Stimulated activated CD8-positive, alpha-beta memory T cell treated with anti-CD3 and anti-CD28 coated beads, Interleukin-12 subunit alpha, Interleukin-12 subunit beta, amount 100 ng/mL, for 1 hour (primary cell): ENCODE measurements around the gene PPP1R14D.
A peak's percentile ranks its signal among the peaks of the same experiment; 100 is the strongest.

Experiments
- DNase-seq: peaks from one replicate; pipeline ENCODE4 v3.0.0-alpha.2; 2020; ENCODE audit warnings: low read depth

Gene PPP1R14D

DNA sequence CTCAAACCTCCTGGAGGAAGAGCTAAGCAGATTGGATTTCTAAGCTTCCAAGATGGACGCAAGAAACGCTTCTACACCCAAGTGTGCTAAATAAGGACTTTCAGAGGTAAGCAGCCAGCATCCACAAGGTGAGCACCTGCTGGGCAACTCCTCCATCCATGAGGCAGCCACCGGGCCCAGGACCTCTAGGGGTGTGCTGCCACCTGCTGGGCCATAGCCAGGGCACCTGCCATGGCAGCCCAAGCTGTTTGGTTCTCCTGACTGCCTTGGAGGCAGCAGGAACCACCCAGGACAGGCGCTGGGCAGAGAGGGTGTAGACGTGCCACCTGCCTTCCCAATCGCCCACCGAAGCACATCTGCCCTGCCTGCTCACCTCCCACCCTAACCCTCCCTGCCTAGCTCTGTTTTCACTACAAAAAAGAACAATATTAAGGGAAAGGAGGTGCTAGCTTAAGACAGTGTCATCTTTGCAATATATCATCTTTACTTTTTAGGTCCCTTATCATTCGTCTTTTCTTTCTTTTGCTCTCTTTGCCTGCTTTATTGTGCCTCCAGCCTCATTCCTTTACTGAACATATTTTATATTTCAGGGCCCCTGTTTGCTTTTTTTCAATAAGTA lies 45.8 kb downstream of the PPP1R14D start:
- DNase-seq = peak; percentile 65

DNA sequence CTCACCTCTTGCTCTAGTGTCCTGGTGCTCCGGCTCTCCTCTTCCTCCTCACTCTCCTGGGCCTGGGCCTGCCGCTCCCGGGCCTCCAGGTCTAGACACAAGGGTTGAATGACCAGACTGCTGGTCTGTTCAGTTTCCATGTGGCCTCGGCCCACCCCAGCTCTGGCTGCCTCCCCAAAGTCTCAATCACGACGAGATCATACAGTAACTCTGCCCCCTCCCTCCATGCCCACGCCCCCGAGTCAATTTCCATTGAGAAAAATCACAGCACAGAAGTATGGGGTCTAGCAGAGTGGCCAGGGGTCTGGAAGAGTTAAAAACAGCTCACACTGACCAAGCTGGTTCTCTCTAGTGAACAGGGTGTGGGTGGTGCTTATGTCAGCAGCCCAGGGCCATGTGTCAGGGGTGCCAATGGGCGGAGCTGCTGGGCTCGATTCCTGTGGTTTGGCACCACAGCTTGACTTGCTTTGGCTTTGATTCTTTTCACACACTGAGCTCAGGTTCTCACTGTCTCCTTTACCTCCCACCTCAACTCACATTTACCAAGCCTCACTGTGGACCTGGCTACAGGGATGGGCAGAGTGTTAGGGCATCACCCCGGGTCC lies 51.9 kb downstream of the PPP1R14D start:
- DNase-seq = no peak

GRCh38 chr15:40775740-40776536 lies 52.6 kb downstream of the PPP1R14D start:
- no peak for DNase-seq

- no peak for DNase-seq
Measured at GRCh38 chr15:40775007-40775406, 53.5 kb downstream of the PPP1R14D start.

GRCh38 chr15:40773902-40774301 lies 54.6 kb downstream of the PPP1R14D start:
- DNase-seq = no peak

GRCh38 chr15:40773496-40773895 lies 55.0 kb downstream of the PPP1R14D start:
- DNase-seq = no peak

GRCh38 chr15:40772014-40772413 lies 56.5 kb downstream of the PPP1R14D start:
- no peak for DNase-seq

DNA sequence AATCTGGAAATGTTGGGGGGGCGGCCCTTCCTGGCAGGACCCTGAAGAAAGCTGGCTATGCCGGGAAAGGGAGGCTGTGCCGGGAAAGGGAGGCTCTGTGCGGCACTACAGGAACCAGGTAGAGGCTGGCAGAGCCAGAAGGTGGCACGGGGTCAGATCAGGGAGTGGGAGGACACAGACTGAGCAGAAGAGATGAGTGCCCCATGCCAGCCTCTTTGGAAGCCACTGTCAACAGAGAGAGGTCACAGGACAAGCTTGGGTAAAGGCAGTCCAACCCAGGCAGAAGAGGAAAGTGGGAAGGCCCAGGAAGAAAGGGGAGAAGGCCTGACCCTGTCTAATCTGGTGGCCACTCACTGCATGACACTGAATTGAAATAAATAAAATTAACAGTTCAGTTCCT lies 57.3 kb downstream of the PPP1R14D start:
- DNase-seq = no peak

DNA sequence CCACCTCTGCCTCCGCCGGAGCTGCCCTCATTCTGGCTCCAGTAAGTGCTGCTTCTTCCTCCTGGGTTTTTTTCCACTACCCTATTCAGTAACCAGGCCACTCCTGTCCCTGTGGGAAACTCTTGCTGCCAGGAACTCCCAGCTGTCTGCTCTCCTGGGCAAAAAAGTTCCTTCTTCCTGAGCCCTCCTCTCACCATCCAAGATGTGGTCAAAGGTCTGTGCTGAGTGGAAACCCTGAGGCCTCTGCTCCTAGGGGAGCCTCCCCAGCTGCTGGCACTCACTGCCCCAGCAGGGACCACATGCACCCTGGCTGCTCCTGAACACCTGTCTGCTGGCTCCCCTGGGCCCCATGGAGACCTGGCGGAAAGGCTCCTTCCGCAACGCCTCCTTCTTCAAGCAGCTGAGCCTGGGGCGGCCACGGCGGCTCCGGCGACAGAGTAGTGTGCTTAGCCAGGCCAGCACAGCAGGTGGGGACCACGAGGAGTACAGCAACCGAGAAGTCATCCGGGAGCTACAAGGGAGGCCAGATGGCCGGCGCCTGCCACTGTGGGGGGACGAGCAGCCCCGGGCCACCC lies 58.3 kb downstream of the PPP1R14D start:
- DNase-seq = no peak

DNA sequence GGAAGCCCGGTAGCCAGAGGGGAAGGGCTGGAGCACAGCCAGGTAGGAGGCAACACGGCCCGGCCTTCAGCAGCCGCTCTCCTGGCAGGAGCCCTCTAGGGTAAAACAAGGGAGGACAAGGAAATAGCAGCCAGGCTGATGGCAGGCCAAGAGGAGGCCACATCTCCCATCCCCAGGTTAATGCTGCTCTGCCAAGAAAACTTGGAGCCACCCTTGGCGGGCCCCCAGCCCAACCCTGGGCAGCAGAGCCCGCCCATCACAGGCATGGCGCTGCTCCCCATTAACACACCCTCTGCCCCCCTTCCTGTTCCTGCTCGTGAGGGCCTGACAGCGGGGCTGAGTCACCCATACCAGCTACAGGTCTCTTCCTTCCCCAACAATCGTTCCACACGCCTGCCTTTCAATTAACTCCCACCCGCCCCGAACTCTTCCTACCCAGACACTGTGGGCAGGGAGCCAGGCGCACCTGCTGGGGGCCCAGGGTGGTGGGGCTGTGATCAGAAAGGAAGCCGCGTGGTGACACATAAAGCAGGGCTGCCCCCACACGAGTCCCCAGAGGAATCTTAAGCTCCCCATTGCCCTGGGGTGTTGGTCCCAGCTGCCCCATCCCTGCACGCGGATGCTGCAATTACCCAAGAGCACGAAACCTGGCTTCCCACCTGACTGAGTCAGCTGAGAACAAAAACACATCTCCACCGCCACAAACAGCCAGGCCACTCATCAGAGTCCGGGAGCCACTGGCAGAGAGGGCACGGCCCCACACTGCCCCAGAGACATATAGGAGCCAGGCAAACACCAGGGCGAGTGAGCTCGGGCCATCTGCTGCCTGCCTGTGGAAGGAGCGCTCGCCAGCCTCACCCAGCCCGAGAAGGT lies 59.0 kb downstream of the PPP1R14D start, which contains the start of gene C15orf62:
C15orf62 (plus strand) TSS at position 707 of the 873 bp plus-strand sequence. CDS start 516 bp downstream, outside the sequence.
- DNase-seq = peak; percentile 44

DNA sequence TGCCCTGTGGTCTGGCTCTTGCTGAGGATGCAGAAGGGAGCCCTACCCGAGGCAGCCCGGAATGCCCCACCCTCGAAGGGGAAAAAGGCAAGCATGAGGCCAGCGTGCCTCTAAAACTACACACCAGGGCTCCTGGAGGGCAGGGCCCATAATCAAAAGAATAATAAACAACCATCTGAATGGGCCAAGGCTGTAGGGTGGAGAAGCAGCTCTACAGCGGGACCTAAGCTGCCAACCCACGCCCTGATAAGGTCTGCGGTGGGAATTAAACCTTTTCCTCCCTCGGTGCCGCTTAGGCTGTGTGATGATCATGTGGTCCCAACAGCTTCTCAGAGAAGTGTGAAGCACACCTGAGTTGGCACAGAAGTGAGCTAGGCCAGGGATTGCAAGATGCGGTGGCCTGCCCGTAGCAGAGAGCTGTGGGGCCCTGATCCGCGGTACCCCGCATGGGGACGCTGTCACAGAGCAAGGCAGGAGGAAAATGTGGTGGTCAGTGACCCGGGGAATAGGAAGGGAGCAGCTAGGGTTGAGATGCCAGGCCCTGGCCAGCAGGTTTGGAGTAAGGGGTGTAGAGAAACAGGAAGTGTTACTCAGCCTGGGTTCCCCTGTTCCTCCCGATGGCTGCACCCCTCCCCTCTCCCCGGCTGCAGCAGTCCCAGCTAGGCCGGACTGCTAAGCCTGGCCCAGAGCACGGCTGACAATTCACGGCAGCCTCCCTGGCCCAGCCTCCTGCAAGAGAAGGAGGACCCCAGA lies 59.8 kb downstream of the PPP1R14D start:
- DNase-seq = no peak

DNA sequence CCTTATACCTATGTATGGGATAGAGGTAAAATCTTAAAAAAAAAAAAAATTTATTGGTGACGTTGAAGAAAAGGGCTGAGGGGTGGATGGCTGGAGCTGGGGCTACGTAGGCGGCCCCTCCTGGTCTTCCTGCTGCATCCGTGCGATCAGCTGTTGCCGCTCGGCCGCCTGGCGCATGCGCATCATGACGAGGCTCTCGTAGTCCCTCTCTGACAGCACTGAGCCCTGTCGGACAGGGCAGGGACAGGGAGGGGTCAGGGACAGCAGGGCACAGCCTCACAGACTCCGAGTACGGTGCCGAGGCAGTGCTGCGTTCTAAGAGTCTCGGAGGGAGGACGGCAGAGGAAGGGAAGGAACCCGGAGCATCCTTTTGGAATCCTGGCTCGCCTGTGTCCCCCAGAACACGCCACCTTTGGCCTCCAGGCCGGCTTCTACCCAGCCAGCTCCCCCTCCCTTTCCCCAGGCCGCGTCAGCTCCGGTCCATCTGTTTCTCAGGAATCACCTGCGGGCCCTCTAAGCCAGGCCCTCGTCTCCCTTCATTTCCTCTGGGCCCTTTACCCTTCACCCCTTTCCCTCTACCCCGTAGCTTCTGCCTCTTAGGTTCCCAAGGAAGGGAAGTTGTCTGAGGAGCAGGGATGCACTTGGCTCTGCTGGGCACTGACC lies 60.5 kb downstream of the PPP1R14D start:
- DNase-seq = no peak

GRCh38 chr15:40766906-40767837 lies 61.3 kb downstream of the PPP1R14D start:
- no peak for DNase-seq

GRCh38 chr15:40766194-40766815 lies 62.2 kb downstream of the PPP1R14D start:
- DNase-seq = no peak
